ENCODE results near the gene C10orf95.

The C10orf95 gene

GRCh38 chr10:102403115-102403514, 48.2 kb downstream of the C10orf95 start:
- H3K9me3 ChIP-seq, result no peaks in the 10 kb centered on the region
- in situ Hi-C loops (cut with MboI; ENCODE audit: low sequenced_read_pairs), result no loop called here
- H3K27me3 ChIP-seq (ENCODE audit: low read depth), result no peaks in the 10 kb centered on the region
- H3K36me3 ChIP-seq (replicated peaks), result peaks cover 27% of the 10 kb centered on the region
- peaks cover 5% of the 10 kb centered on the region; the same call in 1 of the 2 replicates for H3K4me1 ChIP-seq
- H3K4me3 ChIP-seq, result no peak overlapping the region
- no peak for DNase-seq (ENCODE audit: low spot score in 2 of 2)

DNA sequence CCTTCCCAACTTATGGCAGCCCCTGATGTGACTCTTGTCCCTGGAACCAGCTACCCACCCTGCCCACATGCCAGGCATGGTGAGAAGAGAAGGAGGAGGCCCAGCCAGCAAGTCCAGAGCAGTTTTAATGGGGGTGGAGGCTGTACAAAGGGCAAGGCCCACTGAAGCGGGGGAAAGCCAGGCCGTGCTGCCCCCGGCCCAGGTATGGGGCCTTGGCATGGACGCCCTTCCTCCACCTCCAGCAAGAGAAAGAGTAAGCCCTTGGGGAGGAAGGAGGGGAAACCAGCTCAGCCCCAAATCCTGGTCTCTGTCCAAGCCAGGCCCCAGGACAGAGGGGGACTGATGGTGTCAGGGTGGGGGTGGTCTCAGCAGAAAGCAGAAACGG, 48.8 kb downstream of the C10orf95 start:
- peaks cover 5% of the 10 kb centered on the region; the same call in 1 of the 2 replicates for H3K4me1 ChIP-seq
- H3K27me3 ChIP-seq (ENCODE audit: low read depth), result no peaks in the 10 kb centered on the region
- DNase-seq (ENCODE audit: low spot score in 2 of 2), result no peak
- in situ Hi-C loops (cut with MboI; ENCODE audit: low sequenced_read_pairs), result no loop called here
- H3K9me3 ChIP-seq, result no peaks in the 10 kb centered on the region
- H3K36me3 ChIP-seq (replicated peaks), result peaks cover 33% of the 10 kb centered on the region
- H3K4me3 ChIP-seq, result no peak overlapping the region

DNA sequence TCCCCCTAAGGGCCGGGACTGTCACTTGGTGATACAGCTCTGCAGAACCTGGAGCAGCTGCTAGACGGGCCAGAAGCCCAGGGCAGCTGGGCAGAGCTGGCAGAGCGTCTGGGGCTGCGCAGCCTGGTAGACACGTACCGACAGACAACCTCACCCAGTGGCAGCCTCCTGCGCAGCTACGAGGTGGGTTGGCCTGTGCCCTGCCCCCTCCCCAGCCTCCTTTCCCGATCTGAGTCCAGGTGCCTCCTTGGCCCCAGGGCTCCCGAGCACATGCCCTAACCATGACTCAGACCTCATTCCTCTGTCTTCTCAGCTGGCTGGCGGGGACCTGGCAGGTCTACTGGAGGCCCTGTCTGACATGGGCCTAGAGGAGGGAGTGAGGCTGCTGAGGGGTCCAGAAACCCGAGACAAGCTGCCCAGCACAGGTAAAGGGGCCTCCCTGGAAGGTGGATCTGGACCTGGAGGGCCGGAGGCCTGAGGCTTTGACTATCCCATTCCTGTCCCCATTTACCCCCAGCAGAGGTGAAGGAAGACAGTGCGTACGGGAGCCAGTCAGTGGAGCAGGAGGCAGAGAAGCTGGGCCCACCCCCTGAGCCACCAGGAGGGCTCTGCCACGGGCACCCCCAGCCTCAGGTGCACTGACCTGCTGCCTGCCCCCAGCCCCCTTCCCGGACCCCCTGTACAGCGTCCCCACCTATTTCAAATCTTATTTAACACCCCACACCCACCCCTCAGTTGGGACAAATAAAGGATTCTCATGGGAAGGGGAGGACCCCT, 49.4 kb downstream of the C10orf95 start:
- Histone ChIP-seq H3K9me3 (no peaks in the 10 kb centered on the region), H3K4me1 (peaks cover 5% of the 10 kb centered on the region; the same call in 1 of the 2 replicates), H3K27me3 (ENCODE audit: low read depth) (no peaks in the 10 kb centered on the region), H3K36me3 (replicated peaks) (peaks cover 36% of the 10 kb centered on the region), H3K4me3 (no peak overlapping the region)
- in situ Hi-C loops (cut with MboI; ENCODE audit: low sequenced_read_pairs), result no loop called here
- DNase-seq (ENCODE audit: low spot score in 2 of 2), result no peak

GRCh38 chr10:102401342-102401654, 50.0 kb downstream of the C10orf95 start:
- Histone ChIP-seq H3K9me3 (no peaks in the 10 kb centered on the region), H3K4me1 (peaks cover 7% of the 10 kb centered on the region), H3K36me3 (replicated peaks) (peaks cover 41% of the 10 kb centered on the region), H3K27me3 (ENCODE audit: low read depth) (no peaks in the 10 kb centered on the region), H3K4me3 (no peak overlapping the region)
- in situ Hi-C loops (cut with MboI; ENCODE audit: low sequenced_read_pairs), result no loop called here
- DNase-seq (ENCODE audit: low spot score in 2 of 2), result no peak

GRCh38 chr10:102400598-102401341, 50.6 kb downstream of the C10orf95 start:
- DNase-seq (ENCODE audit: low spot score in 2 of 2), result no peak
- Histone ChIP-seq H3K4me1 (peaks cover 9% of the 10 kb centered on the region), H3K27me3 (ENCODE audit: low read depth) (no peaks in the 10 kb centered on the region), H3K9me3 (no peaks in the 10 kb centered on the region), H3K4me3 (no peak overlapping the region), H3K36me3 (replicated peaks) (peaks cover 41% of the 10 kb centered on the region)
- in situ Hi-C loops (cut with MboI; ENCODE audit: low sequenced_read_pairs), result no loop called here

DNA sequence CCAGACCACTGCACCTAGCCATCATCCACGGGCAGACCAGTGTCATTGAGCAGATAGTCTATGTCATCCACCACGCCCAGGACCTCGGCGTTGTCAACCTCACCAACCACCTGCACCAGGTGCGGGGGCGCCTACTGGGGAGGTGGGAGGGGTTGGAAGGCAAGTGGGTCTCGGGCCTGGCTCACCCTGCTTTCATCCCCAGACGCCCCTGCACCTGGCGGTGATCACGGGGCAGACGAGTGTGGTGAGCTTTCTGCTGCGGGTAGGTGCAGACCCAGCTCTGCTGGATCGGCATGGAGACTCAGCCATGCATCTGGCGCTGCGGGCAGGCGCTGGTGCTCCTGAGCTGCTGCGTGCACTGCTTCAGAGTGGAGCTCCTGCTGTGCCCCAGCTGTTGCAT, 51.3 kb downstream of the C10orf95 start:
- DNase-seq (ENCODE audit: low spot score in 2 of 2), result no peak
- Histone ChIP-seq H3K9me3 (no peaks in the 10 kb centered on the region), H3K4me1 (peaks cover 9% of the 10 kb centered on the region), H3K4me3 (no peak overlapping the region), H3K27me3 (ENCODE audit: low read depth) (no peaks in the 10 kb centered on the region), H3K36me3 (replicated peaks) (peaks cover 41% of the 10 kb centered on the region)
- in situ Hi-C loops (cut with MboI; ENCODE audit: low sequenced_read_pairs), result no loop called here

Measured in HAP-1 (cell line).